Kidney (tissue), 14 donors: ENCODE measurements around the gene CDK5RAP1. TPM values are rescaled to one million over a fixed set of nuclear protein-coding genes. Genes with fewer than 3 reads are reported as not detected.
"Not testable (repeated sequence)": the region's sequence is repeated elsewhere in the genome, so short reads cannot be mapped to it uniquely, and the experiment has no call there.

Source experiments
- DNase-seq, 5 donors: peaks; one replicate each; pipeline ENCODE4 v3.0.0-alpha.2; 2013 to 2020
- FAIRE-seq: peaks from 2 replicates; lab custom pipeline; 2012; peaks lifted over from hg19 to GRCh38; lab: Jason Lieb, UNC
- H3K27ac ChIP-seq, 2 donors: one replicate each; pipeline ENCODE4 v1.7.0; 2013; ENCODE audit warnings: low read depth in 2 of 2, low read length in 2 of 2, inconsistent platforms in 1 of 2
- H3K27me3 ChIP-seq: one replicate; pipeline ENCODE4 v1.7.1; 2013; ENCODE audit warnings: low read length, inconsistent platforms; ENCODE audit not compliant: control insufficient read depth, insufficient read depth
- H3K36me3 ChIP-seq, 3 donors: one replicate each; pipeline versions ENCODE4 v1.7.0 to v1.7.1; 2013; ENCODE audit warnings: low read length in 3 of 3, control low read depth in 1 of 3, inconsistent platforms in 1 of 3; ENCODE audit not compliant: insufficient read depth in 3 of 3, control insufficient read depth in 2 of 3
- H3K4me1 ChIP-seq, 3 donors: one replicate each; pipeline versions ENCODE4 v1.7.0 to v1.7.1; 2013; ENCODE audit warnings: low read length in 3 of 3, inconsistent platforms in 1 of 3, low read depth in 1 of 3; ENCODE audit not compliant: control insufficient read depth in 2 of 3, insufficient read depth in 2 of 3
- H3K4me3 ChIP-seq, 3 donors: one replicate each; pipeline versions ENCODE4 v1.7.0 to v1.8.1; 2013; ENCODE audit warnings: low read length in 3 of 3, control low read depth in 1 of 3, inconsistent platforms in 1 of 3
- H3K9ac ChIP-seq, 3 donors: one replicate each; pipeline versions ENCODE4 v1.7.0 to v1.7.1; 2013; ENCODE audit warnings: low read length in 3 of 3, control low read depth in 1 of 3, inconsistent platforms in 1 of 3
- H3K9me3 ChIP-seq, 3 donors: one replicate each; pipeline versions ENCODE4 v1.7.0 to v1.7.1; 2013; ENCODE audit warnings: low read length in 3 of 3, control low read depth in 1 of 3, inconsistent platforms in 1 of 3; ENCODE audit not compliant: control insufficient read depth in 2 of 3, insufficient read depth in 1 of 3
- CTCF ChIP-seq: IDR thresholded peaks from 3 replicates; pipeline ENCODE4 v1.5.1; 2012; ENCODE audit warnings: mild to moderate bottlenecking, moderate library complexity, borderline replicate concordance; ENCODE audit not compliant: insufficient read depth; ENCODE audit errors: extremely low read depth
- intact Hi-C: fragments of 100-400 bp; cut with DNase I; formaldehyde crosslinking; loops from one replicate; pipeline ENCODE4 v1.11.1; 2022
- polyA plus RNA-seq: library from polyadenylated mRNA; stranded (reverse); fragments of 350-450 nt; fragmentation: Illumina TruSeq; extraction: RNeasy Lipid Tissue Mini Kit (QIAGEN cat#74804); gene quantifications from one replicate; pipeline ENCODE4 v1.2.3, GENCODE V29; 2014; ENCODE audit warnings: low read depth, low replicate concordance; ENCODE audit not compliant: insufficient read depth
- total RNA-seq: library from RNA; stranded (reverse); fragmentation: NEBNext Ultra II Directional; extraction: Animal tissue kit (Norgen Biotek cat#: 25700); gene quantifications from one replicate; pipeline ENCODE4 v1.2.1, GENCODE V29; 2021
- donor health status: control.
- donor health status: control.
- donor health status: control.
- donor health status: control.
- donor health status: control.
- donor health status: DM: yes; HTN: yes; CAD: no.
- donor health status: Normal renal cell carcinoma (clear cell type).

Gene CDK5RAP1
- total and polyA plus RNA-seq, 2 donors from 2014 or later, result 25.2 to 34.4 TPM

GRCh38 chr20:33433465-33434234 lies 32.3 kb upstream of the CDK5RAP1 start:
- no peak for TF ChIP-seq CTCF
- H3K36me3 ChIP-seq, result no peaks in the 10 kb centered on the region
- no peaks in the 10 kb centered on the region for H3K9me3 ChIP-seq
- H3K9ac ChIP-seq, result no peak overlapping the region
- H3K4me1 ChIP-seq, result peaks cover 0 to 12% (median 11%) of the 10 kb centered on the region in 3 donors
- peak in 1 of 5 donors; percentile 76 for DNase-seq
- intact Hi-C loops, result no loop called here
- no peak for FAIRE-seq
- H3K27me3 ChIP-seq, result no peaks in the 10 kb centered on the region
- H3K4me3 ChIP-seq, result no peak overlapping the region
- peak overlapping the region; percentile 20 to 45 for H3K27ac ChIP-seq

GRCh38 chr20:33431797-33432381 lies 30.6 kb upstream of the CDK5RAP1 start:
- no peak for FAIRE-seq
- peak overlapping the region in 1 of 2 donors; percentile 39 for H3K27ac ChIP-seq
- no peak for TF ChIP-seq CTCF
- DNase-seq, result no peak
- no peak overlapping the region for H3K9ac ChIP-seq
- H3K4me1 ChIP-seq, result peaks cover 0 to 9% (median 3%) of the 10 kb centered on the region in 3 donors
- no peaks in the 10 kb centered on the region for H3K36me3 ChIP-seq
- no peaks in the 10 kb centered on the region for H3K27me3 ChIP-seq
- intact Hi-C loops, result no loop called here
- no peaks in the 10 kb centered on the region for H3K9me3 ChIP-seq
- no peak overlapping the region for H3K4me3 ChIP-seq

- intact Hi-C loops, H3K9ac ChIP-seq, H3K27me3 ChIP-seq, H3K4me1 ChIP-seq, H3K9me3 ChIP-seq, FAIRE-seq, H3K27ac ChIP-seq, H3K4me3 ChIP-seq, H3K36me3 ChIP-seq: not testable (repeated sequence)
- DNase-seq, result peak in 1 of 5 donors; percentile 33
Observed at GRCh38 chr20:33423875-33424274, 22.6 kb upstream of the CDK5RAP1 start.

GRCh38 chr20:33423141-33423834 lies 22.0 kb upstream of the CDK5RAP1 start:
- Histone ChIP-seq H3K27ac (no peak overlapping the region), H3K36me3 (no peaks in the 10 kb centered on the region), H3K9me3 (no peaks in the 10 kb centered on the region), H3K27me3 (no peaks in the 10 kb centered on the region), H3K9ac (no peak overlapping the region), H3K4me1 (no peaks in the 10 kb centered on the region), H3K4me3 (no peak overlapping the region)
- peak in 1 of 5 donors; percentile 82 for DNase-seq
- no peak for TF ChIP-seq CTCF
- intact Hi-C loops, result no loop called here
- no peak for FAIRE-seq
